ENCODE results near the gene USH1C.

DNA sequence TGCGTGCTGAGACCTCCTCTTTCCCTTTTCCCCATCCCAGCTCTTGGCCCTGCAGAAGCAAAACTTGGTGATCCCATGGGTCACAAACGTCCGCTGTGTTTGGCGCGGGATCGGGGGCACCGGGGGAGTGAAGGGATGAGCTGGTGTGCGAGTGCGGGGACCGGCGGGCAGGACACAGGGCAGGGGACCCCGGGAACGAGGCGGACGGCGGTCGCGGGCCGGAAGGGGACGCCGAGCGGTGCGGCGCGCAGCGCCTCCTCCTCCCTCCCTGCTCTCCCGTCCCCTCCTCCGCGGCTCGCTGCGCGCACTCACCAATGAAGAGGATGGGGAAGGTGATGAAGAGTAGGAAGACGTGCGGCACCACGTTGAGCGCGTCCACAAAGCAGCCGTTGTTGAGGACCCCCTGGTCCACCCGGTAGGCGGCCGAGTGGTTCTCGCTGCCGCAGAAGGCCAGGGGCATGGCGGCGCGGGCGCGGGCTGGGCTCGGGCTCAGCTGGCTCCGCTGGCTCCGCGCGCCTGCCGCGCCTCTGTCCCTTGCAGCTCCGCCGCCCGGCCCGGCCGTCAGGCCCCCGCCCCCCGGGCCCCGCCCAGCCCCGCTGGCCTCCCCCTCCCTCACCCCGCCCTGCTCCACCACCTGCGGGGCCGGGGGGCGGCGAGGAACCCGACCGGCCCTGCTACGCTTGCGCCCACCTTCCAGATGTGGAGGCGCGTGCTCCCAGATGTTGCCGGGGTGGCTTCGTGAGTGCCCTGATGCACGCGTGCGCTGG is 67.7 kb downstream of the USH1C start, which contains the start of gene ABCC8:
- TF ChIP-seq, protein P1, sequence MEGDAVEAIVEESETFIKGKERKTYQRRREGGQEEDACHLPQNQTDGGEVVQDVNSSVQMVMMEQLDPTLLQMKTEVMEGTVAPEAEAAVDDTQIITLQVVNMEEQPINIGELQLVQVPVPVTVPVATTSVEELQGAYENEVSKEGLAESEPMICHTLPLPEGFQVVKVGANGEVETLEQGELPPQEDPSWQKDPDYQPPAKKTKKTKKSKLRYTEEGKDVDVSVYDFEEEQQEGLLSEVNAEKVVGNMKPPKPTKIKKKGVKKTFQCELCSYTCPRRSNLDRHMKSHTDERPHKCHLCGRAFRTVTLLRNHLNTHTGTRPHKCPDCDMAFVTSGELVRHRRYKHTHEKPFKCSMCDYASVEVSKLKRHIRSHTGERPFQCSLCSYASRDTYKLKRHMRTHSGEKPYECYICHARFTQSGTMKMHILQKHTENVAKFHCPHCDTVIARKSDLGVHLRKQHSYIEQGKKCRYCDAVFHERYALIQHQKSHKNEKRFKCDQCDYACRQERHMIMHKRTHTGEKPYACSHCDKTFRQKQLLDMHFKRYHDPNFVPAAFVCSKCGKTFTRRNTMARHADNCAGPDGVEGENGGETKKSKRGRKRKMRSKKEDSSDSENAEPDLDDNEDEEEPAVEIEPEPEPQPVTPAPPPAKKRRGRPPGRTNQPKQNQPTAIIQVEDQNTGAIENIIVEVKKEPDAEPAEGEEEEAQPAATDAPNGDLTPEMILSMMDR (IDR thresholded peaks at IDR 0.05; ENCODE audit: low read length), result no peak
- TF ChIP-seq EZH2 (optimal IDR thresholded peaks at IDR 0.05; ENCODE audit: low read depth, low read length), result no peak

All from MM.1S (cell line).